CD4-positive, alpha-beta memory T cell (primary cell): Measurements from ENCODE around the gene MBNL1. TPM values are rescaled to one million over a fixed set of nuclear protein-coding genes. Genes with fewer than 3 reads are reported as not detected.
"Not testable (repeated sequence)": the region's sequence is repeated elsewhere in the genome, so short reads cannot be mapped to it uniquely, and the experiment has no call there.

ENCODE experiments used
- CTCF ChIA-PET: fragments of 350-600 bp; sonication (Branson Sonifier 250); formaldehyde crosslinking; loops from one replicate; lab custom pipeline; 2021; ENCODE audit warnings: inconsistent platforms; ENCODE audit not compliant: partially characterized antibody; lab: Charles Lee
- POLR2A ChIA-PET: fragments of 350-600 bp; sonication (Branson Sonifier 250); formaldehyde crosslinking; loops from one replicate; lab custom pipeline; 2021; ENCODE audit not compliant: partially characterized antibody; lab: Charles Lee
- DNase-seq, 5 donors: peaks; one replicate each; pipeline versions ENCODE4 v3.0.0 to v3.0.0-alpha.2; 2020 to 2022; ENCODE audit warnings: mixed read lengths in 1 of 5
- H3K27ac ChIP-seq: one replicate; pipeline ENCODE4 v1.7.0; 2013; ENCODE audit warnings: low read depth, low read length
- H3K27me3 ChIP-seq: 2 replicates; pipeline ENCODE4 v1.7.0; 2013; ENCODE audit warnings: mild to moderate bottlenecking, low read length, moderate library complexity; ENCODE audit not compliant: insufficient read depth
- H3K36me3 ChIP-seq: 2 replicates; pipeline ENCODE4 v1.7.0; 2013; ENCODE audit warnings: mild to moderate bottlenecking, low read length, moderate library complexity; ENCODE audit not compliant: insufficient read depth
- H3K4me1 ChIP-seq: 2 replicates; pipeline ENCODE4 v1.7.0; 2013; ENCODE audit warnings: mild to moderate bottlenecking, low read length, moderate library complexity; ENCODE audit not compliant: insufficient read depth
- H3K4me3 ChIP-seq, 2 donors: one replicate each; pipeline ENCODE4 v1.7.0; 2013; ENCODE audit warnings: low read length in 2 of 2, mild to moderate bottlenecking in 1 of 2
- H3K9me3 ChIP-seq, 2 donors: one replicate each; pipeline ENCODE4 v1.7.0; 2013; ENCODE audit warnings: low read length in 2 of 2, control low read depth in 1 of 2; ENCODE audit not compliant: control insufficient read depth in 1 of 2
- H3K27ac Mint-ChIP-seq, 7 donors: one replicate each; pipeline ENCODE4 v1.8.0; 2020 to 2021; ENCODE audit warnings: mixed read lengths in 7 of 7, mild to moderate bottlenecking in 6 of 7, inconsistent platforms in 3 of 7, moderate library complexity in 3 of 7
- H3K27me3 Mint-ChIP-seq, 2 donors: one replicate each; pipeline ENCODE4 v1.8.0; 2020 to 2021; ENCODE audit warnings: mixed read lengths in 2 of 2
- H3K36me3 Mint-ChIP-seq, 2 donors: one replicate each; pipeline ENCODE4 v1.8.0; 2020 to 2021; ENCODE audit warnings: mixed read lengths in 2 of 2, inconsistent platforms in 1 of 2, mild to moderate bottlenecking in 1 of 2
- H3K4me1 Mint-ChIP-seq, 4 donors: one replicate each; pipeline ENCODE4 v1.8.0; 2020 to 2021; ENCODE audit warnings: mixed read lengths in 4 of 4, mild to moderate bottlenecking in 1 of 4
- H3K4me3 Mint-ChIP-seq, 8 donors: one replicate each; pipeline ENCODE4 v1.8.0; 2020 to 2021; ENCODE audit warnings: mixed read lengths in 8 of 8, mild to moderate bottlenecking in 7 of 8, moderate library complexity in 6 of 8, inconsistent platforms in 3 of 8
- H3K9me3 Mint-ChIP-seq, 8 donors: one replicate each; pipeline ENCODE4 v1.8.0; 2020 to 2021; ENCODE audit warnings: mixed read lengths in 8 of 8, mild to moderate bottlenecking in 5 of 8, inconsistent platforms in 3 of 8, moderate library complexity in 1 of 8
- intact Hi-C: fragments of 100-400 bp; cut with micrococcal nuclease; formaldehyde crosslinking; loops from one replicate; pipeline ENCODE4 v1.15.1; 2023
- polyA plus RNA-seq, 2 donors: library from polyadenylated mRNA; unstranded; fragments of 300-500 nt; fragmentation: Illumina TruSeq; gene quantifications; one replicate each; pipeline ENCODE4 v1.2.3, GENCODE V29; 2021
- total RNA-seq, 2 experiments: library from RNA; stranded (reverse); gene quantifications; one replicate each; pipeline ENCODE4 v1.2.3, GENCODE V29; 2021

Gene MBNL1
- total and polyA plus RNA-seq, 4 experiments from 2014 or later = 289 to 430 (median 361) TPM

DNA sequence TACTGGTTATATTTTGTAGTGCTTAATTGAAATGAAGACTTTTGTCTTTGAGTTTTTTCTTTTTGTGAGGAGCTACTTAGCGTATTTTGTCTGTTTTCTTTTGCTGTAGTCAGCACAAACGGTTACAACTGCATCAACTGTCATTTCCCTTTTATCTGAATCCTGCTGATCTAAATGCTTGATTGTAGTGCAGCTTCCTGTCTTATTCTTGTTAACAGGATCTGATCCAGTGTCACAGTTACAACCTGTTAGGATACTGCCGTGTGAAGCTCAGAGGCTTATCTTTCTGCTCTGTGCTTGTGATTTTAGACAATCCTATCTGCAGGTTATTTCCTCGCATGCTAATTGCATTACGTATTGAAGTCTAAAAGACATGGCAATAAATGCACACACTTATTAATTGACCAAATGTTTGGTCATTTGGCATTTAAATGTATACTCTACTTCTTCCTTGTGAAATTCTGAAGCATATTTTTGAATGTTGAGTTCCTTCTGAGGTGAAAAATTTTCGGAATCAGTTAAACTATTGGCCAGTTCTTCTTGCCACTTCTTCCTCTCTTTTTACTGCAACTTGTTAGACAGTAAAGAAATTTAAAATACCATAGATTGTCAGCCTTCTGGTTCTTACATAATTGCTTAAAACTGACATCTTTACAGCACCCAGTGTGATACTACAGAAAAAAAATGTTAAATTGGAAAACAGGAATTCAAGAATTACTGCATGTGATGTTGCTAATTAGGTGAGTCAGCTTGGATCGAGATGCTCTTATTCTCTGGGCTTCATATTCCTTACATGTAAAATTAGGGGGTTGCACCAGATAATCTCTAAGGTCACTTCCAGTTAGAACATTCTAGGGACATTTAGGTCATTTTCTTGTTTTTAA is 168.2 kb downstream of the MBNL1 start:
- peak overlapping the region; percentile 42 to 89 (median 79) for H3K27ac Mint-ChIP-seq

DNA sequence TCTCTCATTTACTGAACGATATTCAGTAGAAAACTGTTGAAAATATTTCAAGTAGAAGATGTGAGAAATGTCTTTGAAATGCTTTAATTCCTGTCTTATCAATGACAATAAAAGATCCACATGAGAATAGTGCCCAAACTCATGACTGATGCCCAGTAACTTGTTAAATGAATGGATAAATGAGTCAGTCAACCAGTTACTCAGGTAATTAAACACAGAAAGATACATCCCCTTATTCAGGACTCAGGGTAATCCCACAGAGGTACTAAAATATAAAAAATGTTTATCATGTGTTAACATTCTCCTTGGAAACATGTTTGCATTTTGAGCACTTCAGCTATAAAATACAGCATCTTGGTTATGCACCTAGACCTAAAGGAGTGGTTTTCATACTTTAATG is 169.5 kb downstream of the MBNL1 start:
- no peak overlapping the region for H3K4me3 ChIP-seq
- Mint-ChIP-seq H3K27ac (peak overlapping the region in 4 of 7 donors; percentile 35 to 80 (median 62)), H3K4me1 (peaks cover 62 to 81% (median 70%) of the 10 kb centered on the region in 4 donors), H3K36me3 (peaks cover 54 to 67% of the 10 kb centered on the region in 2 donors), H3K9me3 (peaks cover 3 to 12% (median 4%) of the 10 kb centered on the region in 8 donors), H3K27me3 (no peaks in the 10 kb centered on the region), H3K4me3 (peak overlapping the region in 3 of 8 donors; percentile 38 to 52 (median 45))
- peaks cover 7% of the 10 kb centered on the region for H3K36me3 ChIP-seq
- H3K27me3 ChIP-seq = no peaks in the 10 kb centered on the region
- CTCF ChIA-PET = no interaction called here
- POLR2A ChIA-PET = no interaction called here
- no peak for DNase-seq
- H3K27ac ChIP-seq = no peak overlapping the region
- intact Hi-C loops = no loop called here
- H3K4me1 ChIP-seq = peaks cover 90% of the 10 kb centered on the region
- H3K9me3 ChIP-seq = no peaks in the 10 kb centered on the region

More for the DNA sequence above, 168.2 kb downstream of the MBNL1 start:
- Mint-ChIP-seq H3K4me3 (peak overlapping the region in 7 of 8 donors; percentile 12 to 82 (median 73)), H3K27me3 (no peaks in the 10 kb centered on the region), H3K9me3 (peaks cover 3 to 15% (median 5%) of the 10 kb centered on the region in 8 donors), H3K36me3 (peaks cover 66 to 75% of the 10 kb centered on the region in 2 donors), H3K4me1 (peaks cover 56 to 72% (median 64%) of the 10 kb centered on the region in 4 donors)
- DNase-seq = no peak
- intact Hi-C loops = no loop called here
- H3K4me3 ChIP-seq = no peak overlapping the region
- no peaks in the 10 kb centered on the region for H3K27me3 ChIP-seq
- ChIA-PET CTCF (interaction anchor here (1.2 kb wide), 1 partner anchor 13 kb away, joined by 3 read pairs; no protein-coding TSS in a partner anchor), POLR2A (interaction anchor here (0.7 to 1.3 kb wide), 6 partner anchors 15 to 246 kb away, joined by 3 read pairs; no protein-coding TSS in a partner anchor)
- peaks cover 16% of the 10 kb centered on the region for H3K36me3 ChIP-seq
- H3K9me3 ChIP-seq = no peaks in the 10 kb centered on the region
- peaks cover 77% of the 10 kb centered on the region for H3K4me1 ChIP-seq
- peak overlapping the region; percentile 32 for H3K27ac ChIP-seq

DNA sequence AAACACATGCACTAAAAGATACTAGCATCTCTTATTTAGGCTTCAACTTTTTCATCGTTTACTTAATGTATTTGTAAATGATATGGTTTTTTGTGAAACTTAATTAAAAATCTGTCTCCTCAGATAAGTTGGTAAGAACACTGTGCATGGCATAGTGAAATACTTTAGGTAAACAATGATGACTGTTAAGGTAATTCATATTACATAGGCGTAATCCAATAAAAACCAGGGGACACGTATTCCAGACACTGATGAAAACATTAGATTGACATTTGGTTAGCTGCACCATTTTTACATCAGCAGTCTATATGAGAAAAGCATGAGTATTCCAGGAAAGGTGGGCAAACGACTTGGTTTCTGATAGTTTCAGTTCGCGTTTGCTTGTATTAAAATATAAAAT is 170.0 kb downstream of the MBNL1 start:
- Mint-ChIP-seq H3K36me3 (peaks cover 51 to 64% of the 10 kb centered on the region in 2 donors), H3K9me3 (peaks cover 3 to 9% (median 4%) of the 10 kb centered on the region in 8 donors), H3K27me3 (no peaks in the 10 kb centered on the region), H3K4me1 (peaks cover 64 to 86% (median 73%) of the 10 kb centered on the region in 4 donors), H3K4me3 (peak overlapping the region in 4 of 8 donors; percentile 38 to 58 (median 45)), H3K27ac (peak overlapping the region in 3 of 7 donors; percentile 49 to 80 (median 63))
- H3K36me3 ChIP-seq = peaks cover 6% of the 10 kb centered on the region
- H3K27me3 ChIP-seq = no peaks in the 10 kb centered on the region
- no peak overlapping the region for H3K4me3 ChIP-seq
- no peak overlapping the region for H3K27ac ChIP-seq
- intact Hi-C loops = no loop called here
- DNase-seq = no peak
- ChIA-PET CTCF (no interaction called here), POLR2A (interaction anchor here (1.6 kb wide), 1 partner anchor 9 kb away, joined by 4 read pairs; no protein-coding TSS in a partner anchor)
- peaks cover 95% of the 10 kb centered on the region for H3K4me1 ChIP-seq
- no peaks in the 10 kb centered on the region for H3K9me3 ChIP-seq

DNA sequence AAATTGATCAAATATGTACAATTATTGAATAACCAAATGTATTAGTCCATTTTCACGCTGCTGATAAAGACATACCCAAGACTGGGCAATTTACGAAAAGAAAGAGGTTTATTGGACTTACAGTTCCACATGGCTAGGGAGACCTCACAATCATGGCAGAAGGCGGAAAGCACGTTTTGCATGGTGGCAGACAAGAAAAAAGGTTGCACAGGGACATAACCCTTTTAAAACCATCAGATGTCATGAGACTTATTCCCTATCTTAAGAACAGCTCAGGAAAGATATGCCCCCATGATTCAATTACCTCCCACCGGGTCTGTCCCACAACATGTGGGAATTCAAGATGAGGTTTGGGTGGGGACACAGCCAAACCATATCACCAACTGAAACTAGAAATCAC is 171.5 kb downstream of the MBNL1 start:
- H3K36me3 ChIP-seq, H3K9me3 ChIP-seq, H3K27me3 ChIP-seq, H3K27ac ChIP-seq, DNase-seq, H3K4me3 ChIP-seq, H3K9me3 Mint-ChIP-seq, H3K27me3 Mint-ChIP-seq: not testable (repeated sequence)
- Mint-ChIP-seq H3K4me3 (peak overlapping the region in 3 of 8 donors; percentile 17 to 39 (median 31)), H3K36me3 (peaks cover 43 to 61% of the 10 kb centered on the region in 2 donors), H3K4me1 (peaks cover 62 to 88% (median 73%) of the 10 kb centered on the region in 4 donors), H3K27ac (peak overlapping the region in 2 of 7 donors; percentile 12 to 19)
- intact Hi-C loops = loop anchor here (10.0 kb wide), 1 partner anchor 135 kb away; no protein-coding TSS in a partner anchor
- ChIA-PET CTCF (interaction anchor here (1.7 to 10.7 kb wide), 3 partner anchors 26 to 255 kb away, joined by 4 to 126 read pairs (median 4); no protein-coding TSS in a partner anchor), POLR2A (interaction anchor here (1.0 to 1.6 kb wide), 3 partner anchors 10 to 171 kb away, joined by 3 to 4 read pairs (median 4); partner anchors contain the start of gene MBNL1)
- peaks cover 97% of the 10 kb centered on the region for H3K4me1 ChIP-seq

DNA sequence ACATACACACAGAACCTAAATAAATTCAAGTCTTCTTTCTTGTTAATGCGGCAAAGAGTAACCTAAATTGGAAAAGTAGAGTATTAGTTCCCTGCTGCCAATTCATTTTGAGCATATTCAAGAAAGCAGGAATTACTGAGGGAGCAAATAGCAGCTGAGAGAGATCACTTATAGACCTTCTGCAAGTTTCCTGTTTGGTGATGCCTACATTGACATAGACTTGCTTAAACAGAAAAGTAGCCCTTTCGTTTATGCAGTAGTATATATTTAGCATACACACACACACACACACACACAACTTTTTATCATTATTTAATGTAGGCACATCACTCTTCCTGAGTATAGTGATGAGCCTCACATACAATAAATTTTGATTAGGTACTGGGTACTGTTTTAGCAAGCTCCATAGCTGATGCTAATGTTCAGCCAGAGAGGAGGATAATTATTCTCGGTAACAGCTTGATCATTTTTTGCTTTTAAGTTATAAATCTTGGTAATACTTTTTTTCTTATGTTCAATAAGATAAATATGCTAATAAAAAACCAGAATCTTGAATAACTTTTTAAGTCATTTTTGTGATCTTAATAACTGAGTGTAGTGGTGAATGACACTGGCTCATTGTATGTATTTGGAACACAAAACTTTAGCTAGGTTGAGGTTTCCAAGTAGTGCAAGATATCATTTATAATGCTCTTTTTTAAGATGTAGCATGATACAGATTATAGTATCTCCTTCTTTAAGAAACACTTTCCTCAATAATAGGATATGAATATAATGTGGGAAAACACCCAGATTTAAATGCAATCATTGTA is 174.7 kb downstream of the MBNL1 start:
- Mint-ChIP-seq H3K9me3 (peaks cover 0 to 4% (median 0%) of the 10 kb centered on the region in 8 donors), H3K27me3 (no peaks in the 10 kb centered on the region), H3K4me1 (peaks cover 53 to 84% (median 65%) of the 10 kb centered on the region in 4 donors), H3K36me3 (peaks cover 44 to 61% of the 10 kb centered on the region in 2 donors), H3K4me3 (peak overlapping the region; percentile 15 to 82 (median 42)), H3K27ac (peak overlapping the region; percentile 71 to 92 (median 82))
- intact Hi-C loops = loop anchor here (1.0 to 10.0 kb wide), 4 partner anchors 139 to 371 kb away; partner anchors contain the start of gene MBNL1
- Histone ChIP-seq H3K4me1 (peaks cover 96% of the 10 kb centered on the region), H3K36me3 (peaks cover 26% of the 10 kb centered on the region), H3K27me3 (no peaks in the 10 kb centered on the region), H3K4me3 (no peak overlapping the region), H3K27ac (peak overlapping the region; percentile 24), H3K9me3 (no peaks in the 10 kb centered on the region)
- POLR2A ChIA-PET = interaction anchor here (0.7 to 3.2 kb wide), 15 partner anchors 11 to 260 kb away, joined by 3 to 11 read pairs (median 3); partner anchors contain the start of gene MBNL1
- DNase-seq = no peak
- CTCF ChIA-PET = interaction anchor here (0.6 to 10.7 kb wide), 27 partner anchors 8 to 524 kb away, joined by 3 to 126 read pairs (median 4); no protein-coding TSS in a partner anchor

DNA sequence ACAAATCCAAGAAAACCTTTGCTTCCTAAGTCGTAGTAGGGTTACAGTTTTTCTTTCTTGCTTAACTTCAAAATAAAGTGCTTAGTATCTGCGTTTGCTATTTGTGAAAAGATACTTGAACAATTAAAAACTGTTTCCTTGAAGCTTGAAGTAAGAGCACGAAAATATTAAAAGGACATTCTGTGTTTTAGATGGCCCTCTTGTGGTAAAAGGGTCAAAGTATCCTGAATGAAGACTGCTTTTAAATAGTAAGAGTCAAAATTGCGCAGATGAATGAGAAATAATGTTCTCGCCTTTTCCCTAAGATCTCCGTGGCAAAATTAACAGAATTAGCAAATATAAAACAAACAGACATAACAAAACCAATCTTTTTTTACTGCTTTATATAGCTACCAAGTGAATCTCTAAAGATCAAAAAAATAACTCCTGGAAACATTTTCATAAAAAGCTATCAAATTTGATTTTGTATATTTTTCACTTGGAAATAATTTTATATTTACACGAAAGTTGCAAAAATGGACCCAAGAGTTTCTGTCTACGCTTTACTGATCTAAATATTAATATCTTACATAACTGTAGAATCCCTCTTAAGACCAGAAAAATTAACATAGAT is 175.4 kb downstream of the MBNL1 start:
- H3K4me1 ChIP-seq = peaks cover 89% of the 10 kb centered on the region
- H3K4me3 ChIP-seq = no peak overlapping the region
- peak overlapping the region; percentile 6 for H3K27ac ChIP-seq
- H3K36me3 ChIP-seq = peaks cover 28% of the 10 kb centered on the region
- H3K4me3 Mint-ChIP-seq = peak overlapping the region in 4 of 8 donors; percentile 1 to 47 (median 12)
- POLR2A ChIA-PET = interaction anchor here (0.7 to 3.2 kb wide), 12 partner anchors 12 to 261 kb away, joined by 3 to 11 read pairs (median 4); no protein-coding TSS in a partner anchor
- no peaks in the 10 kb centered on the region for H3K27me3 Mint-ChIP-seq
- intact Hi-C loops = loop anchor here (1.0 to 10.0 kb wide), 3 partner anchors 139 to 372 kb away; no protein-coding TSS in a partner anchor
- H3K27me3 ChIP-seq = no peaks in the 10 kb centered on the region
- peaks cover 43 to 61% of the 10 kb centered on the region in 2 donors for H3K36me3 Mint-ChIP-seq
- CTCF ChIA-PET = interaction anchor here (0.6 to 10.7 kb wide), 25 partner anchors 8 to 524 kb away, joined by 3 to 126 read pairs (median 4); no protein-coding TSS in a partner anchor
- peak overlapping the region in 6 of 7 donors; percentile 17 to 92 (median 56) for H3K27ac Mint-ChIP-seq
- H3K9me3 ChIP-seq = no peaks in the 10 kb centered on the region
- H3K9me3 Mint-ChIP-seq = peaks cover 0 to 4% (median 0%) of the 10 kb centered on the region in 8 donors
- peak in 4 of 5 donors; percentile 33 to 43 (median 38) for DNase-seq
- H3K4me1 Mint-ChIP-seq = peaks cover 49 to 77% (median 60%) of the 10 kb centered on the region in 4 donors
